Spinal cord (tissue), 10 donors: Measurements from ENCODE around the gene GAREM1. TPM values are rescaled to one million over a fixed set of nuclear protein-coding genes. Genes with fewer than 3 reads are reported as not detected.

Experiments used
- DNase-seq, 6 donors: peaks; one replicate each; pipeline versions ENCODE4 v3.0.0 to v3.0.0-alpha.2; 2013 to 2015; ENCODE audit warnings: low spot score in 6 of 6, low read depth in 4 of 6
- H3K27ac ChIP-seq: one replicate; pipeline ENCODE4 v1.5.1; 2013; ENCODE audit warnings: low read depth, low read length, control low read depth
- H3K27me3 ChIP-seq: one replicate; pipeline ENCODE4 v1.6.1; 2013; ENCODE audit warnings: low read length; ENCODE audit not compliant: control insufficient read depth, insufficient read depth
- H3K36me3 ChIP-seq: one replicate; pipeline ENCODE4 v1.6.1; 2013; ENCODE audit warnings: low read length; ENCODE audit not compliant: control insufficient read depth, insufficient read depth
- H3K4me1 ChIP-seq: one replicate; pipeline ENCODE4 v1.6.1; 2013; ENCODE audit warnings: low read length; ENCODE audit not compliant: control insufficient read depth, insufficient read depth
- H3K4me3 ChIP-seq: one replicate; pipeline ENCODE4 v1.5.1; 2013; ENCODE audit warnings: low read depth, low read length, control low read depth
- H3K9me3 ChIP-seq: one replicate; pipeline ENCODE4 v1.6.1; 2013; ENCODE audit warnings: low read length; ENCODE audit not compliant: control insufficient read depth, insufficient read depth
- WGBS: methylation state at CpG from one replicate; pipeline ENCODE4 v1.1.5; 2013; ENCODE audit warnings: missing lambda C conversion rate; ENCODE audit not compliant: insufficient coverage; 5-methylcytosine and 5-hydroxymethylcytosine counted together
- polyA plus RNA-seq, 2 donors: library from polyadenylated mRNA; unstranded; fragments of 120-200 nt; gene quantifications; one replicate each; pipeline ENCODE4 v1.2.1, GENCODE V29; 2013; ENCODE audit not compliant: insufficient read length in 2 of 2
- total RNA-seq, 2 donors: library from RNA; depleted of rRNA in 1 of 2; stranded (reverse); fragments of 120-200 nt in 1 of 2; fragments of >200 nt in 1 of 2; gene quantifications; one replicate each; pipeline versions ENCODE4 v1.2.3 to v1.2.4, GENCODE V29; 2013 to 2014
- donor health status: healthy.

The GAREM1 gene
- total and polyA plus RNA-seq, 4 donors = 12.3 to 19.7 (median 16.6) TPM

- H3K27ac ChIP-seq = no peak overlapping the region
- no peak overlapping the region for H3K4me3 ChIP-seq
- 94% methylated on average over 3 of the region's 5 CpGs for WGBS
- DNase-seq = no peak
- no peaks in the 10 kb centered on the region for H3K9me3 ChIP-seq
- no peaks in the 10 kb centered on the region for H3K27me3 ChIP-seq
- peaks cover 3% of the 10 kb centered on the region for H3K4me1 ChIP-seq
- no peaks in the 10 kb centered on the region for H3K36me3 ChIP-seq
Measured at GRCh38 chr18:32435631-32436500, 34.8 kb downstream of the GAREM1 start.

- no peak for DNase-seq
- H3K4me3 ChIP-seq = no peak overlapping the region
- no peaks in the 10 kb centered on the region for H3K36me3 ChIP-seq
- no CpG with 5 or more reads among the region's 2 CpGs for WGBS
- peaks cover 4% of the 10 kb centered on the region for H3K9me3 ChIP-seq
- no peaks in the 10 kb centered on the region for H3K4me1 ChIP-seq
- no peak overlapping the region for H3K27ac ChIP-seq
- no peaks in the 10 kb centered on the region for H3K27me3 ChIP-seq
Measured at GRCh38 chr18:32431753-32432152, 38.9 kb downstream of the GAREM1 start.

GRCh38 chr18:32429402-32429801, 41.3 kb downstream of the GAREM1 start:
- DNase-seq = no peak
- peaks cover 4% of the 10 kb centered on the region for H3K4me1 ChIP-seq
- H3K36me3 ChIP-seq = no peaks in the 10 kb centered on the region
- no peaks in the 10 kb centered on the region for H3K27me3 ChIP-seq
- no peak overlapping the region for H3K27ac ChIP-seq
- peaks cover 4% of the 10 kb centered on the region for H3K9me3 ChIP-seq
- no CpG with 5 or more reads among the region's 3 CpGs for WGBS
- H3K4me3 ChIP-seq = no peak overlapping the region

- H3K9me3 ChIP-seq = peaks cover 4% of the 10 kb centered on the region
- H3K36me3 ChIP-seq = no peaks in the 10 kb centered on the region
- no peak overlapping the region for H3K4me3 ChIP-seq
- no peaks in the 10 kb centered on the region for H3K27me3 ChIP-seq
- H3K27ac ChIP-seq = no peak overlapping the region
- H3K4me1 ChIP-seq = peaks cover 4% of the 10 kb centered on the region
- DNase-seq = no peak
- no CpG with 5 or more reads among the region's 4 CpGs for WGBS
Measured at GRCh38 chr18:32427084-32427900, 43.4 kb downstream of the GAREM1 start.

GRCh38 chr18:32425466-32425865, 45.2 kb downstream of the GAREM1 start:
- peaks cover 4% of the 10 kb centered on the region for H3K4me1 ChIP-seq
- no peak for DNase-seq

GRCh38 chr18:32424696-32425095, 46.0 kb downstream of the GAREM1 start:
- Histone ChIP-seq H3K9me3 (no peaks in the 10 kb centered on the region), H3K36me3 (no peaks in the 10 kb centered on the region), H3K27ac (peak overlapping the region; percentile 60), H3K27me3 (no peaks in the 10 kb centered on the region), H3K4me3 (no peak overlapping the region), H3K4me1 (peaks cover 4% of the 10 kb centered on the region)
- no CpG with 5 or more reads among the region's 1 CpG for WGBS
- peak in 2 of 6 donors; percentile 66 to 78 for DNase-seq

More at GRCh38 chr18:32425466-32425865, 45.2 kb downstream of the GAREM1 start:
- WGBS = no CpG with 5 or more reads among the region's 1 CpG
- Histone ChIP-seq H3K9me3 (peaks cover 2% of the 10 kb centered on the region), H3K36me3 (no peaks in the 10 kb centered on the region), H3K4me3 (no peak overlapping the region), H3K27ac (peak overlapping the region; percentile 60), H3K27me3 (no peaks in the 10 kb centered on the region)

GRCh38 chr18:32422978-32423740, 47.5 kb downstream of the GAREM1 start:
- no peak overlapping the region for H3K4me3 ChIP-seq
- no peaks in the 10 kb centered on the region for H3K36me3 ChIP-seq
- WGBS = 57% methylated on average over 1 of the region's 4 CpGs
- no peaks in the 10 kb centered on the region for H3K9me3 ChIP-seq
- H3K4me1 ChIP-seq = peaks cover 4% of the 10 kb centered on the region
- H3K27ac ChIP-seq = no peak overlapping the region
- no peak for DNase-seq
- no peaks in the 10 kb centered on the region for H3K27me3 ChIP-seq

- H3K4me1 ChIP-seq = peaks cover 4% of the 10 kb centered on the region
Measured at GRCh38 chr18:32422201-32422600, 48.5 kb downstream of the GAREM1 start.

GRCh38 chr18:32420084-32420750, 50.5 kb downstream of the GAREM1 start:
- Histone ChIP-seq H3K27me3 (no peaks in the 10 kb centered on the region), H3K4me1 (no peaks in the 10 kb centered on the region), H3K27ac (no peak overlapping the region), H3K36me3 (no peaks in the 10 kb centered on the region), H3K4me3 (no peak overlapping the region), H3K9me3 (no peaks in the 10 kb centered on the region)
- DNase-seq = no peak
- 72% methylated on average over 5 of the region's 5 CpGs for WGBS

More at GRCh38 chr18:32422201-32422600, 48.5 kb downstream of the GAREM1 start:
- DNase-seq = peak in 1 of 6 donors; percentile 62
- no peaks in the 10 kb centered on the region for H3K36me3 ChIP-seq
- no peaks in the 10 kb centered on the region for H3K27me3 ChIP-seq
- no peak overlapping the region for H3K4me3 ChIP-seq
- WGBS = 66% methylated on average over 2 of the region's 3 CpGs
- no peak overlapping the region for H3K27ac ChIP-seq
- no peaks in the 10 kb centered on the region for H3K9me3 ChIP-seq
